Neural progenitor cell (in vitro differentiated cells): ENCODE results near the gene KRT33A.

Experiments used
- CTCF ChIP-seq: fragments of 200-600 bp; sonication (generic); IDR thresholded peaks from 2 replicates; pipeline ENCODE4 v1.5.1; 2017; ENCODE audit warnings: antibody characterized with exemption, mild to moderate bottlenecking
- EZH2 ChIP-seq: fragments of 200-600 bp; sonication (generic); IDR thresholded peaks from 2 replicates; pipeline ENCODE4 v1.6.1; 2017; ENCODE audit warnings: antibody characterized with exemption, mild to moderate bottlenecking, moderate library complexity
- EZH2phosphoT487 ChIP-seq: fragments of 200-600 bp; sonication (generic); IDR thresholded peaks from 2 replicates; pipeline ENCODE4 v1.6.1; 2017; ENCODE audit warnings: antibody characterized with exemption

- TF ChIP-seq CTCF, result no peak
- TF ChIP-seq EZH2, result no peak
- no peak for TF ChIP-seq EZH2phosphoT487
Measured at GRCh38 chr17:41322903-41323895, 27.4 kb downstream of the KRT33A start.
